ENCODE data around the gene ZNF202. TPM values are rescaled to one million over a fixed set of nuclear protein-coding genes. Genes with fewer than 3 reads are reported as not detected.

The ZNF202 gene
- total RNA-seq, 1 experiment from 2014 or later, result 22.1 TPM

- POLR2A ChIA-PET, result interaction anchor here (0.6 kb wide), 1 partner anchor 187 kb away, joined by 3 read pairs; no protein-coding TSS in a partner anchor
- Mint-ChIP-seq H3K4me1 (ENCODE audit: insufficient read depth, unreplicated experiment) (peaks cover 7% of the 10 kb centered on the region), H3K27me3 (ENCODE audit: insufficient read depth, unreplicated experiment) (no peaks in the 10 kb centered on the region), H3K27ac (ENCODE audit: low read depth, unreplicated experiment) (no peak overlapping the region), H3K36me3 (ENCODE audit: insufficient read depth, unreplicated experiment) (no peaks in the 10 kb centered on the region), H3K9me3 (ENCODE audit: unreplicated experiment) (no peaks in the 10 kb centered on the region), H3K4me3 (ENCODE audit: unreplicated experiment) (no peak overlapping the region)
- CTCF ChIA-PET, result interaction anchor here (0.5 kb wide), 1 partner anchor 555 kb away, joined by 3 read pairs; no protein-coding TSS in a partner anchor
- TF ChIP-seq CTCF (IDR thresholded peaks at IDR 0.05; ENCODE audit: unreplicated experiment), result no peak
- no peak for DNase-seq (ENCODE audit: unreplicated experiment)
- BruUV-seq (replicated peaks), result no TSS peak
- intact Hi-C loops (cut with micrococcal nuclease), result no loop called here
Observed at GRCh38 chr11:123771664-123772063, 30.2 kb upstream of the ZNF202 start.

GRCh38 chr11:123770712-123771111 is 29.3 kb upstream of the ZNF202 start:
- CTCF ChIA-PET, result interaction anchor here (0.7 kb wide), 1 partner anchor 301 kb away, joined by 4 read pairs; no protein-coding TSS in a partner anchor
- Mint-ChIP-seq H3K4me3 (ENCODE audit: unreplicated experiment) (no peak overlapping the region), H3K36me3 (ENCODE audit: insufficient read depth, unreplicated experiment) (no peaks in the 10 kb centered on the region), H3K9me3 (ENCODE audit: unreplicated experiment) (no peaks in the 10 kb centered on the region), H3K27me3 (ENCODE audit: insufficient read depth, unreplicated experiment) (no peaks in the 10 kb centered on the region), H3K4me1 (ENCODE audit: insufficient read depth, unreplicated experiment) (peaks cover 7% of the 10 kb centered on the region), H3K27ac (ENCODE audit: low read depth, unreplicated experiment) (no peak overlapping the region)
- POLR2A ChIA-PET, result no interaction called here
- no peak for TF ChIP-seq CTCF (IDR thresholded peaks at IDR 0.05; ENCODE audit: unreplicated experiment)
- intact Hi-C loops (cut with micrococcal nuclease), result no loop called here
- no peak for DNase-seq (ENCODE audit: unreplicated experiment)
- BruUV-seq (replicated peaks), result no TSS peak

GRCh38 chr11:123765601-123766000 is 24.1 kb upstream of the ZNF202 start:
- no TSS peak for BruUV-seq (replicated peaks)
- H3K4me3 Mint-ChIP-seq (ENCODE audit: unreplicated experiment), result no peak overlapping the region
- intact Hi-C loops (cut with micrococcal nuclease), result no loop called here
- ChIA-PET POLR2A (interaction anchor here (0.8 to 1.2 kb wide), 2 partner anchors 17 to 25 kb away, joined by 3 read pairs; no protein-coding TSS in a partner anchor), CTCF (interaction anchor here (0.6 kb wide), 1 partner anchor 113 kb away, joined by 5 read pairs; no protein-coding TSS in a partner anchor)
- peaks cover 5% of the 10 kb centered on the region for H3K9me3 Mint-ChIP-seq (ENCODE audit: unreplicated experiment)
- no peak for TF ChIP-seq CTCF (IDR thresholded peaks at IDR 0.05; ENCODE audit: unreplicated experiment)
- no peaks in the 10 kb centered on the region for H3K36me3 Mint-ChIP-seq (ENCODE audit: insufficient read depth, unreplicated experiment)
- no peak for DNase-seq (ENCODE audit: unreplicated experiment)
- H3K27me3 Mint-ChIP-seq (ENCODE audit: insufficient read depth, unreplicated experiment), result no peaks in the 10 kb centered on the region
- H3K4me1 Mint-ChIP-seq (ENCODE audit: insufficient read depth, unreplicated experiment), result peaks cover 7% of the 10 kb centered on the region
- no peak overlapping the region for H3K27ac Mint-ChIP-seq (ENCODE audit: low read depth, unreplicated experiment)

GRCh38 chr11:123762422-123762821 is 21.0 kb upstream of the ZNF202 start:
- ChIA-PET CTCF (no interaction called here), POLR2A (interaction anchor here (0.7 kb wide), 1 partner anchor 34 kb away, joined by 3 read pairs; no protein-coding TSS in a partner anchor)
- no peak for TF ChIP-seq CTCF (IDR thresholded peaks at IDR 0.05; ENCODE audit: unreplicated experiment)
- Mint-ChIP-seq H3K4me1 (ENCODE audit: insufficient read depth, unreplicated experiment) (no peaks in the 10 kb centered on the region), H3K9me3 (ENCODE audit: unreplicated experiment) (peaks cover 5% of the 10 kb centered on the region), H3K27ac (ENCODE audit: low read depth, unreplicated experiment) (no peak overlapping the region), H3K36me3 (ENCODE audit: insufficient read depth, unreplicated experiment) (no peaks in the 10 kb centered on the region), H3K27me3 (ENCODE audit: insufficient read depth, unreplicated experiment) (no peaks in the 10 kb centered on the region), H3K4me3 (ENCODE audit: unreplicated experiment) (no peak overlapping the region)
- BruUV-seq (replicated peaks), result no TSS peak
- intact Hi-C loops (cut with micrococcal nuclease), result no loop called here
- no peak for DNase-seq (ENCODE audit: unreplicated experiment)
